Activated CD4-positive, alpha-beta memory T cell treated with anti-CD3 and anti-CD28 coated beads, Interleukin-2, amount 10 ng/mL, durations not matched to agents 7 days and 5 days (primary cell): ENCODE data around the gene GUCD1. TPM values are rescaled to one million over a fixed set of nuclear protein-coding genes. Genes with fewer than 3 reads are reported as not detected.
A peak's percentile ranks its signal among the peaks of the same experiment; 100 is the strongest.
"Not testable (repeated sequence)": the region's sequence is repeated elsewhere in the genome, so short reads cannot be mapped to it uniquely, and the experiment has no call there.

Experiments
- CTCF ChIA-PET: fragments of 350-600 bp; sonication (Branson Sonifier 250); formaldehyde crosslinking; loops from one replicate; lab custom pipeline; 2021; ENCODE audit warnings: antibody characterized with exemption, inconsistent platforms; lab: Charles Lee
- POLR2A ChIA-PET: fragments of 350-600 bp; sonication (Branson Sonifier 250); formaldehyde crosslinking; loops from one replicate; lab custom pipeline; 2021; ENCODE audit warnings: antibody characterized with exemption; lab: Charles Lee
- DNase-seq: peaks from one replicate; pipeline ENCODE4 v3.0.0-alpha.2; 2020
- H3K27ac Mint-ChIP-seq: one replicate; pipeline ENCODE4 v1.8.0; 2021; ENCODE audit warnings: mild to moderate bottlenecking, mixed read lengths
- H3K27me3 Mint-ChIP-seq: one replicate; pipeline ENCODE4 v1.8.0; 2021; ENCODE audit warnings: mixed read lengths
- H3K36me3 Mint-ChIP-seq: one replicate; pipeline ENCODE4 v1.8.0; 2021; ENCODE audit warnings: low read depth, mixed read lengths
- H3K4me1 Mint-ChIP-seq: one replicate; pipeline ENCODE4 v1.8.0; 2021; ENCODE audit warnings: mixed read lengths
- H3K4me3 Mint-ChIP-seq: one replicate; pipeline ENCODE4 v1.8.0; 2021; ENCODE audit warnings: mild to moderate bottlenecking, mixed read lengths
- H3K9me3 Mint-ChIP-seq: one replicate; pipeline ENCODE4 v1.8.0; 2021; ENCODE audit warnings: mixed read lengths
- total RNA-seq, 2 experiments: library from RNA; stranded (reverse); gene quantifications; one replicate each; pipeline ENCODE4 v1.2.3, GENCODE V29; 2021

Gene GUCD1
- total RNA-seq, 2 experiments from 2014 or later: 115 to 118 TPM

DNA sequence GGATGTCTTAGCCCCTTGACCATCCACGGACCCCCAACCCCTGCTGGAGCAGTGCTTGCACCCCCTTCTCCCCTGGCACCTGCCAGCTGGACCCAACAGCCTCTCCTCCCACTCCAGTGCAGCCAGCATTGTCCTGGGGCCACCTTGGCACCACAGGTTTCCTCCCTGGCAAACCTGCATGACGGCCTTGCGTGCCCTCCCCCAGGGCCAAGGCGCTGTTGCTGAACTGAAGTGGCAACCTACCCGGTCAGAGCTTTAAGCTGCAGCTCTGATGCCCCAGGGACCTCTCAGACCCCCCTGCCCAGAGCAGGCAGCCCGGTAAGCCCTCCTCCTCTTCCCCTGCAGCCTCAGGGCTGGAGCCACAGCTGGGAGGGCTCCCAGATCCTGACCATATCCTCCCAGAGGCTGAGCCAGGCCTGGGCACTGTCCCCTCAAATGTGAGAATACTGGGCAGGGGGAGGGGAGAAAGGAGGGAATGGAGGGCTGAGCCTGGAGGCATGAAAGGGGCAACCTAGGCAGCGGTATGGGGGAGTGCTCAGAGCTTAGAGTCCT lies 39.7 kb upstream of the GUCD1 start:
- POLR2A ChIA-PET: no interaction called here
- Mint-ChIP-seq H3K4me3 (no peak overlapping the region), H3K9me3 (no peaks in the 10 kb centered on the region), H3K27ac (no peak overlapping the region), H3K27me3 (peaks cover 4% of the 10 kb centered on the region), H3K36me3 (no peaks in the 10 kb centered on the region), H3K4me1 (peaks cover 11% of the 10 kb centered on the region)
- no peak for DNase-seq
- CTCF ChIA-PET: interaction anchor here (1.2 kb wide), 1 partner anchor 39 kb away, joined by 3 read pairs; the partner anchor contains the start of gene GUCD1

DNA sequence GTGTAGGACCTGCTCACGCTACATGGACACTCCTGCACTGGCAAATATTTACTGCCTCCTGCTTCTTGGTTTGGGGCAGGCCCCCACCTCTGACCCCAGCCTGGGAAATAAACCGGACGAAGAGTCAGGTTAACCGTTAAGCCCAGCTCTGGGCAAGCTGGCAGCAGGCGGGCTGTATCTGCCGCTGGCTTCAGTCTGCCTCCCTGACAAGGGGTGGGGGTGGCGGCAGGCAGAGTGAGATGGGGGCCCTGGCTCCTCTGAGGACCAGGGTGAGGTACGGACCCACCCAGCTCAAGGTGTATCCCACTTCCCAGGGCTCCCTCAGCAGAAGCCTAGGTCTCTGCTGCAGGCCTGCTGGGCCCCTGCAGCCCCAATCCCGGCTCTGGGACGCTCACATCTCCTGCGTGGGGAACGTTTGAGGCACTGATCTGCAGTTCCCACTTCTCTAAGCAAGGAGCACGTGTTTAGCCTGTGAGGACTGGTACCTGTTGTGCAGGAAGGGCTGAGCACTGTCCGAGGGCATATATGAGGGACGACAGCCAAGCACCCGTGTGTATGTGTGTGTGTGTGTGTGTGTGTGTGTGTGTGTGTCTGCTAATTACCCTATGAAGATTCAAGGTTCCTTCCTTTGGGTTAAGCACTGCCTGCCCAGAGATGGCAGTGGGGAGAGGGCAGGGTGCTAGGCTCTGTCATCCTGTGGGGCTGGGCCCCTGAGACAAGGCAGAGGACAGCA lies 39.1 kb upstream of the GUCD1 start:
- no peaks in the 10 kb centered on the region for H3K9me3 Mint-ChIP-seq
- H3K36me3 Mint-ChIP-seq: no peaks in the 10 kb centered on the region
- DNase-seq: no peak
- H3K27me3 Mint-ChIP-seq: peaks cover 4% of the 10 kb centered on the region
- no peak overlapping the region for H3K27ac Mint-ChIP-seq
- POLR2A ChIA-PET: interaction anchor here (1.1 kb wide), 1 partner anchor 39 kb away, joined by 4 read pairs; the partner anchor contains the start of gene GUCD1
- no peak overlapping the region for H3K4me3 Mint-ChIP-seq
- CTCF ChIA-PET: no interaction called here
- peaks cover 6% of the 10 kb centered on the region for H3K4me1 Mint-ChIP-seq

DNA sequence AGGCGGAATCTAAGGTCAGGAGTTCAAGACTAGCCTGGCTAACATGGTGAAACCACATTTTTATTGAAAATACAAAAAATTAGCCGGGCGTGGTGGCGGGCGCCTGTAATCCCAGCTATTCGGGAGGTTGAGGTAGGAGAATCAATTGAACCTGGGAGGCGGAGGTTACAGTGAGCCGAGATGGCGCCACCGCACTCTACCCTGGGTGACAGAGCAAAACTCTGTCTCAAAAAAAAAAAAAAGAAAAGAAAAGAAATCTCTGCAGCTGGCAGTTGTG lies 38.6 kb upstream of the GUCD1 start:
- not testable (repeated sequence) for DNase-seq
- peak overlapping the region; percentile 62 for H3K4me3 Mint-ChIP-seq
- POLR2A ChIA-PET: interaction anchor here (1.1 to 1.4 kb wide), 2 partner anchors 8 to 38 kb away, joined by 4 to 5 read pairs; partner anchors contain the start of gene GUCD1

DNA sequence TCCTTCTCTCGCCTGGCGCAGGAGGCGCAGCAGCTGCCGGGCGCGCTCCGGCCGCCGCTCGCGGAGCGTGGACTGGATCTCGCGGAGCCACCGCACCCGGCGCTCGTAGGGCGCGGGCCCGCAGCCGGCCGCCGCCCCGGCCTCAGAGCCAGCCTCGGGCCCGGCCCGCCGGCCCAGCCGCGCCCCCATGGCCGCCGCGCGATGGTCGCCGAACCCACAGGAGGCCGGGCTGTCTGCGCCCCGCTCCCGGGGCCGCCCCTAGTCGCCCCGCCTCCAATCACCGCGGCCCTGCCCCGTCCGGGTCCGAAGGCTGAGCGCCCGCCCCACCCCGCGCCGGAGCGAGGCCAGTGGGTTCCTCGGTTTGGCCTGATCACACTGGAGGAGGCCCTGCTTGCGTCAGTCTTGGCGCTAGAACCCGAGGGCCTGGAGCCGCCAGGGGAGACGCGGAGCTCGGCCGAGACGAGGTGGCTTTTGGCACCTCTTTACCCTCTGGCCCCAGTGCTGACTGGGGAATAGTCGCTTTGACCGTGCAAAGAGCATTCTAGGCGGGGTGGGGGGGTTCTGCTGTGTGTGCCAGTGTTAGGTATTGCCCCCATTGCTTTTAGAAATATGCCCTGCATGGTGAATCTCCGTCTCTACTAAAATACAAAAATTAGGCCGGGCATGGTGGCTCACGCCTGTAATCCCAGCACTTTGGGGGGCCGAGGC lies 38.1 kb upstream of the GUCD1 start, which contains the start of gene LRRC75B:
TSS of gene LRRC75B (minus strand) at position 223 of the 708 bp plus-strand sequence. CDS start at position 189, 34 bp downstream.
- peak; percentile 51 for DNase-seq
- Mint-ChIP-seq H3K9me3 (no peaks in the 10 kb centered on the region), H3K27me3 (peaks cover 4% of the 10 kb centered on the region), H3K36me3 (no peaks in the 10 kb centered on the region), H3K27ac (no peak within 1 kb of the TSS), H3K4me1 (peaks cover 6% of the 10 kb centered on the region), H3K4me3 (peak within 1 kb of the TSS; percentile 77)
- ChIA-PET CTCF (no interaction called here), POLR2A (interaction anchor here (1.1 to 1.4 kb wide), 2 partner anchors 8 to 38 kb away, joined by 4 to 5 read pairs; partner anchors contain the start of gene GUCD1)

More for the DNA sequence above, 38.6 kb upstream of the GUCD1 start:
- H3K36me3 Mint-ChIP-seq, H3K9me3 Mint-ChIP-seq, H3K4me1 Mint-ChIP-seq, CTCF ChIA-PET, H3K27ac Mint-ChIP-seq, H3K27me3 Mint-ChIP-seq: not testable (repeated sequence)

DNA sequence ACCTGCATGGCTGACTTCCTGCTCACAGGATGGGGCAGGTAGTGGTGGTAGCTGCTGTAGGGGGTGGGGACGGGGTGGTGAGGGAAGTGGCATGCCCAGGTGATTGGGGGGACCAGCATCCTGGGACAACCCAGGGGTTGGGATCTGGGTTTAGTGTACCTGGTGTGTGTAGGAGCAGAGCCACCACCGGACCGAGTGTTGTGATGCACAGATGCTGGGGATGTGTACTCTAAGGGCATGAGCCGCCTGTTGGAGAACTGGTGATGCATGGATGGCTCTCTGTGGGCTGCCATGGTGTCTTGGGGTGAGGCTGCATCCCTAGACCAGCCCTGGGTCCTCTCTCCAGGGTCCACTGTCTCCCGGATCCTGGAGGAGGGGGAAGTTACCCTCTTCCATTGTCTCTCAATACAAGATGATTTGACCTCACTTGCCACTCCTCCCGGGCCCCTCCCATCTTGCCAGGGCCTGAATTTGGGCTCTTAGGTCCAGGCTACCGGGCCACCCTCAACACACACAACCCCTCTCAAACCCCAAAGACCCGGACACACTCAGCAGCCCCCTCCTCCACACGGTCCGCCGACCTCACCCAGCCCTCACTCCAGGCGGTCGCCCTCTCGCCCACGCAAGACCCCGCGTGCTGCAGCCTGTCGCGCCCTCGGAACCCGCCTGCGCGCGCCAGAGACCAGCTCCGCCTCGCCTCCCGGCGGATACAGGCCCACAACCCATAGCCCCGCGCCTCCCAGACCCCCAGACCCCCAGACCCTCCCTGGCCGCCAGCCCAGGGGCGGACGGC lies 37.3 kb upstream of the GUCD1 start:
- H3K36me3 Mint-ChIP-seq: no peaks in the 10 kb centered on the region
- no peak for DNase-seq
- ChIA-PET CTCF (no interaction called here), POLR2A (interaction anchor here (1.1 to 1.4 kb wide), 2 partner anchors 9 to 37 kb away, joined by 4 to 5 read pairs; partner anchors contain the start of gene GUCD1)
- H3K27me3 Mint-ChIP-seq: peaks cover 4% of the 10 kb centered on the region
- H3K9me3 Mint-ChIP-seq: no peaks in the 10 kb centered on the region
- H3K27ac Mint-ChIP-seq: no peak overlapping the region
- H3K4me1 Mint-ChIP-seq: peaks cover 6% of the 10 kb centered on the region
- peak overlapping the region; percentile 77 for H3K4me3 Mint-ChIP-seq

DNA sequence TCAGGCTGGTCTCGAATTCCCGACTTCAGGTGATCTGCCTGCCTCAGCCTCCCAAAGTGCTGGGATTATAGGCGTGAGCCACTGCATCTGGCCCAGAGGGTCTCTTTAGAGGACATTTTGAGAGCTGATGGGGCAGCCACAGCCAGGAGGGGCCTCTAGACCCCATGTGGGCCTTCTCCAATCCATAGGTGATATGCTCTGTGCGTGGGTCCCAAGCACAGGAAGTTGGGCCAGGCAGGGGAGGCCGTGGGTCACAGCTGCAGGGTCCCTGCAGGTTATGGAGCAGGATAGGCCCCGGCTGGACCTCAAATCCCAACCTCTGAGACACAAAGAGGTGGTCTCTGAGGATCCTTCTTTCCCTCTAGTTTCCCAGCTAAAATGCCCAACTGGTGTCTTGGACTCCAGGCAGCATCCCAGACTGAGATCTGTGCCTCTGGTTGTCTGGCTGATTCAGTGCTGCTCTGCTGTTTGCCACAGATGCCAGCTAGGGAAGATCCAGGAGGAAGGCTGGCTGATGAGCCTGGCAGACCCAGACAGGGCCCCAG lies 36.4 kb upstream of the GUCD1 start:
- Mint-ChIP-seq H3K9me3 (no peaks in the 10 kb centered on the region), H3K27me3 (peaks cover 4% of the 10 kb centered on the region), H3K27ac (no peak overlapping the region), H3K4me3 (no peak overlapping the region), H3K4me1 (peaks cover 6% of the 10 kb centered on the region), H3K36me3 (no peaks in the 10 kb centered on the region)
- ChIA-PET CTCF (no interaction called here), POLR2A (no interaction called here)
- DNase-seq: no peak

DNA sequence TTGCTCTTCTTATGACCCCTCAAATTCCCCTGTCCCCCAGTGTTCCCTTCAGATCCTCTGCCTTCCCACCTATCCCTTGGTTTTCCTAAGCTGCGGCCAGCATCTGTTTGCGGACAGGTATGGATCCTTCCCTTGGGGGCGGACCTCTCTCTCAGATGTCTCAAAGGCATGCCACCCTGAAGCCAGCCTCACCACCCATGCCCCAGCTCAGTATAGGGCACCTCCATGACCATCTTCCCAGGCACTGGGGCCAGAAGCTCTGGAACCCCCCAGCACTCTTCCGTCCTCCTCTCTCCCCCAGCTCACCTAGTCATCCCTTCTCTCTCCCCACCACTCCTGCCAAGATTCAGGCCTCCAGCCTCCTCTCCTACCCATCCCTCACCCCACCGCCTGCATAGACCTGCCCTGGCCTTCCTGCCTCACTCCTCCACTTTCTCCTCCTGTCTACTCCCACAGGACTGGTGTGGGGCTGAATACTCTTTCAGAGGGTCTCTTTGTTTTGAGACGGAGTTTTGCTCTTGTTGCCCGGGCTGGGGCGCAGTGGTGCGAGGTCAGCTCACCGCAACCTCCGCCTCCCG lies 35.7 kb upstream of the GUCD1 start:
- Mint-ChIP-seq H3K9me3 (no peaks in the 10 kb centered on the region), H3K27ac (no peak overlapping the region), H3K4me1 (peaks cover 6% of the 10 kb centered on the region), H3K27me3 (peaks cover 4% of the 10 kb centered on the region), H3K4me3 (no peak overlapping the region), H3K36me3 (no peaks in the 10 kb centered on the region)
- DNase-seq: no peak
- ChIA-PET POLR2A (no interaction called here), CTCF (no interaction called here)

DNA sequence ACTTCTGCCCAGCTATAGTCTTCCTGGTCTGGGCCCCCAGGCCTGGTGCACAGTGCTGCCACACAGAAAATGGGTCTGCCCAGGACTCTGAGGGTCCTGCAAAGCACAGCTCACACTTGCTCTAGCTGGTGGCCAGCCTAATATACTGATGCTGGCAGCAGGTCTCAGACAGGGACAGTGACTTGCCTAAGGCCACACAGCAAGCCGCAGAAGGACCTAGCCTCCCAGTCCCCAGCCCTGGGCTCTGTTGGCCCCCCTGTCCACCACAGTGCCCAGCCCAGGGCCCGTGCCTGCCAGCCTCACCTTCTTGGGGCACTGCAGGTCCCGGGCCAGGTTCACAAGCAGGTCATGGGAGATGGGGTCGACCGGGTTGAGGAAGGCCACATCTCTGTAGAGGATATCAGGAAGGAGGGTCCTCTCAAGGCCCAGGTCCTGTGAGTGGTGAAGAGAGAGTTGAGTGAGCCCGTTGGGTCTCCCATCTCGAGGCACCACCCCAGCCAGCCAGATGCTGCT lies 34.6 kb upstream of the GUCD1 start:
- Mint-ChIP-seq H3K4me3 (no peak overlapping the region), H3K27me3 (peaks cover 4% of the 10 kb centered on the region), H3K27ac (no peak overlapping the region), H3K4me1 (peaks cover 6% of the 10 kb centered on the region), H3K36me3 (no peaks in the 10 kb centered on the region), H3K9me3 (no peaks in the 10 kb centered on the region)
- ChIA-PET CTCF (no interaction called here), POLR2A (no interaction called here)
- DNase-seq: no peak

DNA sequence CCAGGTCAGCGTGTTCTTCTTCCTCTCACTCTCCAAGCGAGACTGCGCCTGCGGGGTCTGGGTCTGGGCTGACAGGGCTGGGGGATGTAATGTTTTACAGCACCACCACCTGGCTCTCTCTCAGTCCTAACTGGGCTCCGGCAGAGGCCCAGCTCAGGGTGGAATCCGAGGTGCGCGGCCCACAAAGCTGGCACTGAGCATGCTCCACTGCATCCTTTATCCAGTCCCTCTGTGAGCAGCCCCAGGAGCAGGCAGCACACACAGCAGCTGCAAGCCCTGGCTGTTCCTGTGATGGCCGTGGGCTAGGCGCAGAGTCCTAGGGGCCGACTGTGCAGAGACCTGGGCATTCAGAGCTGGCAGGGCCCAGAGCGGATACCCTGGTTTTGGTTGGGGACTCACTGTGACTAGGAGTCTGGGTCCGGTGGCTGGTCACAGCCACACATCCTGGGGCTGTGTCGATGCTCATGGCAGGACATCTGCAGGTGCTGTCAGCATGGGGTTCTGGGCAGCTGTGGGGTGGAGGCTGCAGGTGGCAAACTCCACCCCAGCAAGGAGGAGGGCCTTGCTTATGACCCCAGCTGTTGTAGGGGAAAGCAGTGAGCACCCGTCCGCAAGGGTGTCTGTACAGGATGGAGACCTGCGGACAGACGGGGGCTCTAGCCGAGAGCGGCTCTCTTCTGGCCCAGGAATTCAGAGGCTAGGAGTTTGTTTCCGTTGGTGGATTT lies 34.0 kb upstream of the GUCD1 start:
- peaks cover 4% of the 10 kb centered on the region for H3K27me3 Mint-ChIP-seq
- no peak overlapping the region for H3K27ac Mint-ChIP-seq
- ChIA-PET POLR2A (no interaction called here), CTCF (no interaction called here)
- DNase-seq: no peak
- no peaks in the 10 kb centered on the region for H3K36me3 Mint-ChIP-seq
- H3K9me3 Mint-ChIP-seq: no peaks in the 10 kb centered on the region
- peaks cover 6% of the 10 kb centered on the region for H3K4me1 Mint-ChIP-seq
- H3K4me3 Mint-ChIP-seq: no peak overlapping the region

DNA sequence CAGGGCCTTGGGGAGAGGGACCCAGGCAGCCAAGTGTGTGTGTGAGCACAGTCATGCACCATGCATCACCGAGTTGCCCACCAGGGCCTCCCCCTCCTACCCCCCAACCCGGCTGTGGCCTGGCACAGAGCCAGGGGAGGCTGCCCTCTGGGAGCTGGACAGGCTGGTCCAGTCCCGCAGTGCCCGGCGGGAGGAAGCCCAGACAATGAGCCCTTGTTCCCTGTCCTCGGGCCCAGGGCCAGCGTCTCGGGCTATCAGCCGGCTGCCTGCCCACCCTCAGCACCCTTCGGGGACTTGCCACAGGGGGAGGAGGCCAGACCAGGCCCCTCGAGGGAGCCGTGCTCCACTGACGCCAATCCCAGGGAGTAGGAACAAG lies 33.4 kb upstream of the GUCD1 start:
- POLR2A ChIA-PET: no interaction called here
- H3K4me1 Mint-ChIP-seq: peaks cover 6% of the 10 kb centered on the region

DNA sequence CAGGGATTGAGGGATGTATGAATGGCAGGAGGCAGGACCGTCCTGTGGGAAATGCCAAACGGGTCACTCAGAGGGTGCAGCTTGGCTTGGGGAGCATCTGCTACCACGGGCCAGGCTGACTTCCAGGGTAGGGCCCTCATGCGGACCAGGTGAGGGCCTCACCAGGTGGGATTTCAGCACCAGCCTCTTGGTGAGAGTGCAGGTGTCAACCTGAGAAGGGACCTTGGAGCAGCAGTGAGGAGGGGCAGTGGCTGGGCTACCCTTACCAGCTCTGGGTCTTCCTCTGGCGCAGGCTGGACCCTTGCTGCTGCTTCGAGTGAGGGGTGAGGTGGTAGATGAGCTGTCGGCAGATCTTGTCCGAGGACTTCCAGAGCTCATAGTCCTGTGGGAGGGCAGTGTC lies 33.0 kb upstream of the GUCD1 start:
- POLR2A ChIA-PET: interaction anchor here (1.2 kb wide), 1 partner anchor 33 kb away, joined by 7 read pairs; the partner anchor contains the start of gene GUCD1
- H3K36me3 Mint-ChIP-seq: no peaks in the 10 kb centered on the region

More for the DNA sequence above, 33.4 kb upstream of the GUCD1 start:
- H3K9me3 Mint-ChIP-seq: no peaks in the 10 kb centered on the region
- CTCF ChIA-PET: no interaction called here
- H3K36me3 Mint-ChIP-seq: no peaks in the 10 kb centered on the region
- no peak overlapping the region for H3K27ac Mint-ChIP-seq
- no peak overlapping the region for H3K4me3 Mint-ChIP-seq
- DNase-seq: no peak
- H3K27me3 Mint-ChIP-seq: peaks cover 4% of the 10 kb centered on the region

More for the DNA sequence above, 33.0 kb upstream of the GUCD1 start:
- CTCF ChIA-PET: no interaction called here
- H3K4me1 Mint-ChIP-seq: peaks cover 6% of the 10 kb centered on the region
- no peak for DNase-seq
- H3K4me3 Mint-ChIP-seq: no peak overlapping the region
- H3K9me3 Mint-ChIP-seq: no peaks in the 10 kb centered on the region
- H3K27ac Mint-ChIP-seq: no peak overlapping the region
- H3K27me3 Mint-ChIP-seq: peaks cover 4% of the 10 kb centered on the region
